Adipose tissue (tissue), 3 donors: Measurements from ENCODE around the gene BCAR1. TPM values are rescaled to one million over a fixed set of nuclear protein-coding genes. Genes with fewer than 3 reads are reported as not detected.
"Not testable (repeated sequence)": the region's sequence is repeated elsewhere in the genome, so short reads cannot be mapped to it uniquely, and the experiment has no call there.

Source experiments
- H3K27ac ChIP-seq: one replicate; pipeline ENCODE4 v1.5.1; 2013; ENCODE audit warnings: low read depth, low read length
- WGBS, 3 donors: extraction: QIAGEN DNeasy Blood & Tissue Kit; methylation state at CpG; one replicate each; pipeline ENCODE4 v1.1.7; 2013; 5-methylcytosine and 5-hydroxymethylcytosine counted together
- polyA plus RNA-seq, 3 donors: library from polyadenylated mRNA; stranded (reverse); fragments of 200-250 nt; gene quantifications; one replicate each; pipeline ENCODE4 v1.2.3, GENCODE V29; 2013
- donor health status: healthy with polysubstance abuse.
- donor health status: Bipolar disorder and iron deficiency.
- donor health status: healthy.

BCAR1 gene, protein sequence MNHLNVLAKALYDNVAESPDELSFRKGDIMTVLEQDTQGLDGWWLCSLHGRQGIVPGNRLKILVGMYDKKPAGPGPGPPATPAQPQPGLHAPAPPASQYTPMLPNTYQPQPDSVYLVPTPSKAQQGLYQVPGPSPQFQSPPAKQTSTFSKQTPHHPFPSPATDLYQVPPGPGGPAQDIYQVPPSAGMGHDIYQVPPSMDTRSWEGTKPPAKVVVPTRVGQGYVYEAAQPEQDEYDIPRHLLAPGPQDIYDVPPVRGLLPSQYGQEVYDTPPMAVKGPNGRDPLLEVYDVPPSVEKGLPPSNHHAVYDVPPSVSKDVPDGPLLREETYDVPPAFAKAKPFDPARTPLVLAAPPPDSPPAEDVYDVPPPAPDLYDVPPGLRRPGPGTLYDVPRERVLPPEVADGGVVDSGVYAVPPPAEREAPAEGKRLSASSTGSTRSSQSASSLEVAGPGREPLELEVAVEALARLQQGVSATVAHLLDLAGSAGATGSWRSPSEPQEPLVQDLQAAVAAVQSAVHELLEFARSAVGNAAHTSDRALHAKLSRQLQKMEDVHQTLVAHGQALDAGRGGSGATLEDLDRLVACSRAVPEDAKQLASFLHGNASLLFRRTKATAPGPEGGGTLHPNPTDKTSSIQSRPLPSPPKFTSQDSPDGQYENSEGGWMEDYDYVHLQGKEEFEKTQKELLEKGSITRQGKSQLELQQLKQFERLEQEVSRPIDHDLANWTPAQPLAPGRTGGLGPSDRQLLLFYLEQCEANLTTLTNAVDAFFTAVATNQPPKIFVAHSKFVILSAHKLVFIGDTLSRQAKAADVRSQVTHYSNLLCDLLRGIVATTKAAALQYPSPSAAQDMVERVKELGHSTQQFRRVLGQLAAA
- polyA plus RNA-seq, result 10 to 100 TPM; 28.6 to 64.0 (median 28.7) TPM

- H3K27ac ChIP-seq, result peak within 1 kb of the TSS; percentile 44
- 1 to 2% (median 2%) methylated on average over 51 to 84 of the region's 84 CpGs for WGBS, 3 donors
These were observed at the start of gene BCAR1 for GRCh38 chr16:75251280-75252048. BCAR1 (minus strand) TSS chr16:75251624; CDS start chr16:75251482, 142 bp downstream.

DNA sequence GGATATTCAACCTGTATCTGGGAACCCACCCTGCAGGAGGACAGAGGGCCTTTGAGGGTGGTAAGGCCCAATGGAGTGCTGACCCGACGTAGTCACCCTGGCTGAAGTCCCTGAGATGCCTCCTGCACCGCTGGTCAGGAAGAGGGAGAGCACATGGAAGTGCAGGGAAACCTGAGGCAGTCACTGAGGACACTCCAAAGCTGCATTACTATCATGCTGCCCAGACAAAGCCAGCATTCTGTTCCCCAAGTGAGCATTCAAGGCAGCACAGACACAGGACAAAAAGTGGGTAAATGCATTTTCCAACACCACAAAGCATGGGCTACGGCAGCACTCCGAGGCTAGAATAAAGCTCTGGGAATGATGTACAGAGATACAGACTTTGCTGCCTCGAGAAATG, 46.8 kb upstream of the BCAR1 start:
- 84 to 90% (median 88%) methylated on average over 6 of the region's 6 CpGs for WGBS, 3 donors
- H3K27ac ChIP-seq, result no peak overlapping the region

- WGBS, 3 donors, result 17 to 67% (median 52%) methylated on average over 1 of the region's 1 CpG
- no peak overlapping the region for H3K27ac ChIP-seq
These were observed 45.2 kb upstream of the BCAR1 start for GRCh38 chr16:75296606-75297005.

DNA sequence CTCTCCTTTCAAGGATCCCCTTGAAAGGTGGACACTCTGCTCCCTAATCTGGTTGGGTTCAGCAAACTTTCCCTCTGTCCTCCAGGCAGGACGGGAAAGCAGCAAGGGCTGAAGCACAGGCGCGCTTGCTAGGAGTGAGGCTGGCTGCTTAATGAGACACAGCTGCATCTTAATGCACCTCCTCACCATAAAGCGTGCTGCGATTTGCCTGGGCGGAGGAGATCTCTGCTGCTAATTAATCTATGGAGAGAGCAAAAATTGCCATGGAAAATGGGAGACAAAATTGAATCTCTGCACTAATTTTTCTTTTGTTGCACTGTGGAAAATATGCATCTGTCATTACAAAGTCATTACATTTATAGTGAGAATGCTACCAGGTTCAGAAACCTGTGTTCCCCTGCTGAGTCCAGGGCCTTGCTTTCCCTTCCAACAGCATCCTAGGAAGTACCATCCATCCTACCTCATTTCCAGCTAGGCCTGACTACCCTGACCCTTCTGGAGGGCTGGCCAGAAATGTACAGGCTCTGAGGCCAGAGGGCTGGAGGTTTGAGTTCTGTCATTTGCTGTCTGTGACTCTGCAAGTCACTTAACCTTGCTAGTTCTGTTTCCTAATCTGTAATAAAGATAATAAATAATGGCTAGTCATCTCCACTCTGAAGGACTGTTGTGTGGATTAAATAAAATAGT, 43.5 kb upstream of the BCAR1 start:
- WGBS, 3 donors, result 95 to 96% (median 95%) methylated on average over 6 of the region's 6 CpGs
- H3K27ac ChIP-seq, result no peak overlapping the region

- H3K27ac ChIP-seq, result no peak overlapping the region
- 91 to 95% (median 91%) methylated on average over 6 of the region's 6 CpGs for WGBS, 3 donors
These were observed 42.3 kb upstream of the BCAR1 start for GRCh38 chr16:75293772-75294171.

DNA sequence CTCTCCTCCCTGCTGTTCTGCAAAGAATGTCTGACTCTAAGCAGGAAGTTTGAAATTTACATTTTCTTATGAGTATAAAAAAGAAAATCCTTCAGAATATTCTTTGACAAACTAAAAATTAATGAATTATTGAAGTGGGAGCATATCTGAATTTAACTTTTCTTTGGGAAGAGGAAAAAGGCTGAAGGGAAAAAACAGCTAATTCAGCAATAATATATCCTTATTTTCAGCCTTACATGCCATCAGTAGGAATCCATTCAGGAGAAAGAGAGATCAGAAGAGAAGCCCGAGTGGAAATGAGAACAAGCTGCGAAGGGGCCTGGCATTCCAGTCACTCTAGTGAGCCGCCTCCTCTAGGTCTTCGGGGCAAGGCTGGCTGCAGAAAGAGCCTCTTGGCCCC, 41.7 kb upstream of the BCAR1 start:
- WGBS, 3 donors, result 79 to 99% (median 97%) methylated on average over 4 of the region's 4 CpGs

DNA sequence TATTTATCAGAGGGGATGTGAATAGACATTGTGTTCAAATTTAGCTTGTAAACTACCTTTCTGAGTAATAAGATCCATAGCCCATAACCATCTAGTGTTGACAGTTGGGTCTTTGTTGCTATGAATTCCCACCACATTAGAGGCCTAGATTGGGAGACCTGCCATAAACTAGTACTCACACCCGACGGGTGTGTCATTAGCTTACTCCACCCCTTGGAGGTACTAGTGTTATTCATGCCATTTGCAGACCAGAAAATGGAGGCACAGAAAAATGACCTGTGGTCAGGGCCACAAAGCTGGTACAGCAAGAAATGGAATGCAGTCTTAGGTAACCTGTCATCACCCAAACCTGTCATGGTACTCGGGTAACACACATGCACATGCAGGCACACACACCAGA, 41.3 kb upstream of the BCAR1 start:
- no peak overlapping the region for H3K27ac ChIP-seq
- 90 to 97% (median 94%) methylated on average over 3 of the region's 3 CpGs for WGBS, 3 donors

More for the DNA sequence above, 41.7 kb upstream of the BCAR1 start:
- H3K27ac ChIP-seq, result no peak overlapping the region

DNA sequence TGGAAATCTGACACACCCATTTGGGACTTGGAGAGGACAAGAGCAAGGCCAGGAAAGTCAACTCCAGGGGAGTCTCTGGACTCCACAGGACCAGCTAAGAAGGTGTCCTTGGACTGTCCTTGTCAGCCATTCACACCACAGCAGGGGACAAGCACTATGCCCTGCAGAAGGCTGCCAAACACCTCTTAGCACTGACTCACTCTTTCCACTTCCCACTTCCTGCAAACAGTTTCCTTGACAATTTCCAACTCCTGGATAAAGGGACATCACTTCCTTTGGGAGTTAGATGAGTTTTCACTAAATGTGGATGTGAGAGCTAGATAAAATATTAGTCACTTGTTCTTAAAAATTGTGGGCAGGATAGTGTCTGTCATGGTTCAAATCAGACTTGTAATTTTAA, 37.8 kb upstream of the BCAR1 start:
- H3K27ac ChIP-seq, result no peak overlapping the region

DNA sequence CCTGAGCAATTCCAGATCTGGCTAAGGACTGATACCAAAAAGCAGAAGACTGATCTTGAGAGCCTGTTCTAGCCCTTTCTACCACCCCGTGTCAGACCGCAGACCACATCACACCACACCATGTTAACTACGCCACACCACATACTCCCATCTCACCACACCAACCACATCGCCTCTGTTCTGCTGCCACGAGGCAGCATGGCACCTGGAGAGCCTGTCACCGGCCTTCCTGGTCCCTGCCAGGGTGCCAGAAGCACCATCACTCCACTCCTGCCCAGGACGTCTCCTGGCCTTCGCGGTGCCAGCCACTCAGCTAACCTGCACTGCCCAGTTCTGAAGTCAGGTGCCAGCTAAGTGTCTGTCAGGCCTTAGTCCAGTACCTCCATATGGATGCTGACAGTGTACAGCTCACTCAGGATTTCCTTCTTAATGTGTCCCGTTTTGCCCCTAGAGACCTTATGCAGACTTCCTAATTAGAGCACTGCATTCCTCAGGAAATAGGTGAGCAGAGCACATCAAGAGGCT, 37.2 kb upstream of the BCAR1 start:
- no peak overlapping the region for H3K27ac ChIP-seq
- 66 to 83% (median 78%) methylated on average over 10 of the region's 10 CpGs for WGBS, 3 donors

DNA sequence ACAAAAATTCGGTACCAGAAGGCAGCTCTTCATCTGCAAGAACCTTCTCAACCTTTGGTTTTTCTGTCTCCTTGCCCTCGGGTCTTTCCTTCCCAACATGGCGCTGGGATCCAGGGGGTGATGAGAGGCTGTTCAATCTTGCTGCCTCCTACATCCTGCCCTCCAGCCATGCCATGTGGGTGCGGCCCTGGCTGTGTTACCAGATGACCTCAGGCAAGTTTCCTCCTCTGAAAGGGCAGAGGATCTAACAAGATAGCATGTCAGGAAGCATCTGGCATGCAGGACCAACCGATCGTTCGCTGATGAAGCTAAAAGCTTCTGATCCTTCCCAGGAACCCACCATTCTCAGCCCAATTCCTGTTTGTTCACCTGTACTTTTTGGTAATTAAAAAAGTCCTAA, 36.8 kb upstream of the BCAR1 start:
- 74 to 86% (median 77%) methylated on average over 7 of the region's 7 CpGs for WGBS, 3 donors
- H3K27ac ChIP-seq, result no peak overlapping the region

GRCh38 chr16:75287708-75288107, 36.3 kb upstream of the BCAR1 start:
- WGBS, 3 donors, result 85 to 91% (median 88%) methylated on average over 5 of the region's 5 CpGs
- no peak overlapping the region for H3K27ac ChIP-seq

GRCh38 chr16:75286389-75286788, 35.0 kb upstream of the BCAR1 start:
- H3K27ac ChIP-seq, result no peak overlapping the region
- 81 to 90% (median 87%) methylated on average over 6 of the region's 6 CpGs for WGBS, 3 donors

- no peak overlapping the region for H3K27ac ChIP-seq
- 87 to 94% (median 92%) methylated on average over 11 of the region's 11 CpGs for WGBS, 3 donors
These were observed 31.2 kb upstream of the BCAR1 start for GRCh38 chr16:75282466-75283281.

GRCh38 chr16:75281826-75282225, 30.4 kb upstream of the BCAR1 start:
- no peak overlapping the region for H3K27ac ChIP-seq
- 78 to 94% (median 92%) methylated on average over 6 of the region's 6 CpGs for WGBS, 3 donors

DNA sequence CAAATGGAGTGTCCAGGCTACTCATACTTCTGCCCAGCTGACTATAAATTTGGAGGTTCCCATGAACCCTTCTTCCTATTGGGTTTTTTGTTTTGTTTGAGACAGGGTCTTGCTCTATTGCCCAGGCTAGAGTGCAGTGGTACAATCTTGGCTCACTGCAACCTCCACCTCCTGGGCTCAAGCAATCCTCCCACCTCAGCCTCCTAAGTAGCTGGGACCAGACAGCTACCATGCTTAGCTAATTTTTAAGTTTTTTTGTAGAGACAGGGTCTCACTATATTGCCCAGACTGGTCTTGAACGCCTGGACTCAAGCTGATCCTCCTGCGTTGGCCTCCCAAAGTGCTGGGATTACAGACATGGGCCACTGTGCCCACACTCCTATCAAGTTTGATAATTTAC, 29.6 kb upstream of the BCAR1 start:
- not testable (repeated sequence) for H3K27ac ChIP-seq
- WGBS, 3 donors, result 94 to 98% (median 95%) methylated on average over 2 of the region's 2 CpGs

- no peak overlapping the region for H3K27ac ChIP-seq
- WGBS, 3 donors, result 76 to 88% (median 86%) methylated on average over 8 of the region's 8 CpGs
These were observed 28.9 kb upstream of the BCAR1 start for GRCh38 chr16:75280331-75280804.

DNA sequence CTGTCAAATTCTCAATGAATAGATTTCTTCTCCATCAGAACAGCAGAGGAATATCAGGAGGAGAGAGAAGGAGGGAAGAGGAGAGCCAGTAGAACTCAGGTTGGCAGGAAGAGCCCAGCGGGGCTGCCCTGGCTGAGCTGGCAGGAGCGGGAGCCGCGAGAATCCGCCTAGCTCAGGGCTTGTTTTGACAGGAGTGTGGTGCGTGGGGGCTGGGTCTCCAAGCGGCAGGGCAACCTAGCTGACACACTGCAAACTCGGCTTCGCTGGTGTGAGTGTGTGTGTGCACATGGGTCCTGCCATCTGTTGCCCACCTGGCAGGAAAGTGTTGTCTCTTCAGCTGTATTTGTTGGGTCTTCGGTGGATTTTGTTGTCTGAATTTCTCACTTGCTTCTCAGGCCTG, 27.9 kb upstream of the BCAR1 start:
- no peak overlapping the region for H3K27ac ChIP-seq
- 29 to 52% (median 50%) methylated on average over 10 of the region's 10 CpGs for WGBS, 3 donors
